ENCODE results near the gene LMF1. TPM values are rescaled to one million over a fixed set of nuclear protein-coding genes. Genes with fewer than 3 reads are reported as not detected.

LMF1 gene
- total RNA-seq, 1 donor from 2014 or later = 24.6 TPM

DNA sequence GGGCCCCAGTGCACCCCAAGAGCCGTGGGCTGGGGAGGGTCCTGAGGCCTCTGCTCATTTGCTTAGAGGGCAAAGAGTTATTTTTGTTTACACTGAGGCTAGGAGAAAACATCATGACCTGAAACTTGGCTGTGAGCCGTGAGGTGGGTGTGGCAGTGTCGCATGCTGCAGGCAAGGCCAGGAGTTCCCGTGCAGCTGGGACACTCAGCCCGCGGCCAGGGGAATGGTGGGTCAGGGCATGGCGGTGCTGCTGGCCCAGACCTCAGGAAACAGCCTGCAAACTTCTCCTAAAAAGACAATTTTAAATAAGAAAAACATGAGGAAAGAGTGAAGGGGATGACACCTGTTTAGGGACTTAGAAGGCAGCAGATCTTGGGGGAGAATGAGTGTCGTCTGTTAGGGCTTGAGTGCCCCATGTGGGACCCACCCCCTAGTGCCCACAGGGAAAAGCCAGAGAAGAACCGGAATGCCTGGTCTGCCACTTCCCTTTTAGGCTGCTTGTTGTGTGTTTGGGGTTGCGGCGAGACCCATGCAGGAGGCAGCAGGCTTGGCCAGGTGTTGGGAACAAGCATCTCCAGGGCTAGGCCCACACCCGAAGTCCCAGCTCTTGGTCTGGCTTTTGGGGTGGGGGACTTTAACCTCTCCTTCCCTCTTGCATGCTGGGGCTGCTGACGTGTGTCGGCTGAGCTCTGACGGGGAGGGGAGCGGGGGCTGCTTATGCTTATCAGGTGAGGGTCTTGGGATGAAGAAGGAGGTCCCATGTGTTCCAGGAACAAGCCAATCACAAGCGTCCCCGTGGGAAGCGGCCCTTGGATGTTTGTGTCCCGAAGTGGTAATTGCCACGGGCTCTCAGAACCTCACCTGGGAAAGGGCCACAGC lies 89.3 kb downstream of the LMF1 start:
- DNase-seq (ENCODE audit: low spot score) = no peak

DNA sequence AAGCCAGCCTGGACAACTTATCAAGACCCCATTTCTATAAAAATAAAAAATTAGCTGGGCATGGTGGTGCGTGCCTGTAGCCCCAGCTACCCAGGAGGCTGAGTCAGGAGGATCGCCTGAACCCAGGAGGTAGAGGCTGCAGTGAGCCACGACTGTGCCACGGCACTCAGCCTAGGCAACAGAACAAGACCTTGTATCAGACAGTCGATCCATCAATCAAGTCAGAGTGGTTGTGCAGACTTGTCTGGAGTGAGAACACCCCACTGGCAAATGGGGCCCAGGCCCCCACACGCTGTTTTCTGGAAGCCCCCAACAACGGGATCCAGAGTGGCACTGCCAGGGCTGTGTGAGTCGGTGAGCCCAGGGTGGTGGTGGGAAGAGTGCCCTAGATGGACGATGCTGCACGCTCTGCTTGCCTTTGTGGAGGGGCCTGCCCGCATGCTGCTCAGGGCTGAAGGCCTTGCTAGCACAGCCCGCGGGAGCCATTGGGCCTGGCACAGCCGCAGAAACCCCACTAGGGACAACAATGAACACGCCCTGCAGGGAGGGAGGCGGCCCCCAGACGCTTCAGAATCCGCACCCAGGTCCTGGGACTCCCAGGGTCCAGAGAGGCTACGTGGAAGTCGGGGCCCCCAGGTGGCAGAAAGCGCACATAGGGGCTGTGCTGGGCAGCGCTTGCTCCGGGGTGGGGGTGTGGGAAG lies 90.2 kb downstream of the LMF1 start:
- DNase-seq (ENCODE audit: low spot score) = no peak

- DNase-seq (ENCODE audit: low spot score) = no peak
Measured at GRCh38 chr16:879986-880385, 90.8 kb downstream of the LMF1 start.

- no peak for DNase-seq (ENCODE audit: low spot score)
Measured at GRCh38 chr16:879461-879861, 91.3 kb downstream of the LMF1 start.

GRCh38 chr16:878886-879285 lies 91.9 kb downstream of the LMF1 start:
- no peak for DNase-seq (ENCODE audit: low spot score)

DNA sequence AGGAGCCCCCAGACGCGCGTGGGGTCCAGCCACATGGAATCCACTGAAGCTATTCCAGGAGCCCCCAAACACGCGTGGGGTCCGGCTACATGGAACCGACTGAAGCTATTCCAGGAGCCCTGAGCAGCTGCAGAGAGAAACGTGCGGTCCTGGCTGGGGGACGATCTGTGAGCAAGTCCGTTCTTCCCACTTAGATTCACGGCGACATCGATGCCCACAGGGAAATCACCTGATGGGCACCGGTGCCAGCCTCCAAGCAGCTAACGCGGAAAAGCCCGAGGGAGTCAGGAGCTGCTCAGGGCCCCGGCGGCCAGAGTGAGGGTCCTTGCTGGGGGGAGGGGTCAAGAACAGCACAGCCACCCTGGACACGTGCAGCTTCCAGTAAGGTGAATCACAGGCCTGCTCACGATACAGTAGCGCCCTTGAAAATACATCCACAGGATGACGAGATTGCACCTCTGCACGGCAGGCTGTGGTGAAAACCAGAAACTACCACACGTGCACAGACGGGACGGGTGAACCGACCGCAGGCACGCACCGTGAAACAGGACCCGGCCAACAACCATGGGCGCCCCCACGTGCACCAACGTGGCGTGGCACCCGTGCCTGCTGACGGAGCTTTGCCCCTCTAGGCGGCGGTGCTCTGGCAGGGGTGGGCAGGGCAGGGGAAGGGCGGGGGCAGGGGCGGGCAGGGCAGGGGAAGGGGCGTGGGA lies 92.6 kb downstream of the LMF1 start:
- no peak for DNase-seq (ENCODE audit: low spot score)

GRCh38 chr16:877242-878071 lies 93.3 kb downstream of the LMF1 start:
- no peak for DNase-seq (ENCODE audit: low spot score)

DNA sequence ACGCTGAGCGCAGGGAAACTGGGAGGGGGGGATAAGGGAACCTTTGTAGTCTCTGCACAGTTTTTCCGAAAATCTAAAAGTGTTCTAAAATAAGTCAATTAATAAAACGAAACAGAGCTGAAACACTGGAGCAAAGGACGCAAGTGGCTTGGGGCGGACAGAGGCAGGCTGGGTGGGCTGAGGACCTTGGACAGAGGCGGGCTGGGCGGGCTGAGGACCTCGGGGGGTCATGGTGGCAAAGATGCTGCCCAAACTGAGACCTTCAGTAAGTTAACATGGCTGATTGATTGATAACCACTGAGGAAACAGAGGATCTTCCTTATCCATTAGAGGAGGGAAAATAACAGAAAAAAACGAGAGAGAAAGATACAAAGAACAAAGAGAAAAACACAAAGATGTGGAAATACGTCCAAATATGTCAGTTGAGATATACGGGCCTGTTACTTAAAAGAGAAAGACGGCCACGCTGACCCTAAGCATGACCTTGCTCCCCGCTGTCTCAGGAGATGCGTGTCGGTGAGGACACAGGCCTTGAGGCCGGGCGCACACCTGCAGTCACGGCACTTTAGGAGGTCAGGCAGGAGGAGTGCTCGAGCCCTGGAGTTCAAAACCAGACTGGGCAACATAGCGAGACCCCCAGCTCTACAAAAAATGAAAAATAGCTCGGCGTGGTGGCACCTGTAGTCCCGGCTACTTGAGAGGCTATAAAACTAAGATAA lies 94.1 kb downstream of the LMF1 start:
- no peak for DNase-seq (ENCODE audit: low spot score)

DNA sequence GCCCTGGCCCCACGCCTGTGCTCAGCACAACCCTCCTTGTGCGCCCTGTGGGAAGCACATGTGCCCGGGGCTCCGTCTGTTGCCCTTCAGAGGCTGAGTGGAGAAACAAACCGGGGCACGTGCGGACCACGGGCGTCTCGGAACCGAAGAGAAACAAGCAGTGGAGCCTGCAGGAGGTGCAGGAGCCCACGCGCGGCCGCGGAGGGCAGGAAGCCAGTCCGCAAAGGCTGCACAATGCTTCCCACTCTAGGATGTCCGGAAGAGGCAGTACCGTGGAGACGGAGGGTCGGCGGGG lies 94.8 kb downstream of the LMF1 start:
- DNase-seq (ENCODE audit: low spot score) = no peak

DNA sequence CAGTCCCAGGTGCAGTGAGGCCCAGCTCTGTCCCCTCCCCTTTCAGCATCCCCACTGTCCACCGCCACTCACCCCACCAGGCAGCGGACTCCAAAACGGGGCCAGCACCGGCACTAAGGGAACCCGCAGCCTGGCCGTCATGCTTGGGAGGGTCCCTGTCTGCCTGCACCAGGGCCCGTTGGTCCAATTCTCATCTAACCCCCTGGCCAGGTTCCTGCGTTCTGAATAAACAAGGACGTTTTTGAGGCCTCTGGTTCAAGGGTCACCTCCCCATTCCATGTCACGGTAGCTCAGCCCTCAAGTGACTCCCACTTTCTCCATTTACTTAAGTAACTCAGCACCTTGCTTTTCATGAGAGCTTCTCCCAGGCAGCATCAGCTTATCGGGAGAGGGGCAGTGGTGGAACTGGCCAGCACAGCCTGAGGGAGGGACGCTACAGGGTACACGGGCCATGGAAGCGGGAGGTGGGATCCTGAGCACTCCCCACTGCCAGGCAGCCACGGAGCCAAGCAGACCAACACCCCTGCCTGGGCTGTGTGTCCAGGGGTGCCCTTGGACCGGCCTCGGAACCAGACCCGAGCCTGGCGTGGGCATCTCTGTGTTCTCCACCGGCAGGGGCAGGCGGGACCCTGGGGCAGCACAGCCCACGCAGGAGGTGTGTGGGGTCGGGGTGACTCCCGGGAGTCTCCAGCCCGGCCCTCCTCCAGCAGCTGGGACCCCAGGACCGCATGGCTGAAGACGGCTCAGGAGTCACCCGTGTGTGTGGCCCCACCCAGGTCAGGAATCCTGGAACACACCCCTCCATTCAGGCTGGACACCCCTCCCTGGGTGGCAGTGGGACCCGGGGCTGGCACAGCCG lies 95.4 kb downstream of the LMF1 start:
- no peak for DNase-seq (ENCODE audit: low spot score)

DNA sequence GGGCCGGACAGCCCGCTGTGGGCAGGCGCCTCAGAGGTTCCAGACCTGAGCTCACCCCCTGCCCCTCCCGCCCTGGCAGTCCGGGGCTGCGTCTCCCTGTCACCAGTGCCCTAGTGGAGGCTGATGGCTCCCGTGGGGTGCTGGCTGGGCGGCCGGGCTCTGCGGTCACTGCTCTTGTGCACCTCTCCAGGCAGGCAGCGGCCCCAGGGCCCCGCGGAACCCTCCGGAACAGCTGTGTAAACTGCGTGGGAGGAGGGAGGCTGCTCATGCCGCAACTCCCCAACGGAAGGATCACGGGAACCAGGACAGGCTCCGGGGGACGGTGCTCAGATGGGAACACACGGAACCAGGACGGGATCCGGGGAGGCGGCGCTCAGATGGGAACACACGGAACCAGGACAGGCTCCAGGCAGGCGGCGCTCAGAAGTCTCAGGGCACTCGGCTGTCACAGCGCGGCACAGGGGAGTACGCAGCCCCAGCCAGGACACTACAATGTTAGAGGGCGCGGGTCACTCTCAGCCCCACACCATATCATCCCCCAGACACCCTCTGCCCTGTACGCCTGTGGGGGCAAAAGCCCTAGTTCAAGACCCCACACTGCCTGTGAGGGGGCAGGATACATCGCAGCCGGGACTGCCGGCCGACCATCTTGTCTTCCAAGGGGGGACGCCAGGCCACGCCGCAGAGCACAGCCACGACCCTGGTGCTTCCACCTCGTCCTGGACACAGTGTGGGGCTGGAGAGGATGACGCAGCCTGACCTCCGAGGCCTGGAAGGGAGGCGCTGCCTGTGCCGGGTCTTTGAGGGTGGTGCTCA lies 96.2 kb downstream of the LMF1 start:
- no peak for DNase-seq (ENCODE audit: low spot score)

- DNase-seq (ENCODE audit: low spot score) = no peak
Measured at GRCh38 chr16:873889-874288, 96.9 kb downstream of the LMF1 start.

- no peak for DNase-seq (ENCODE audit: low spot score)
Measured at GRCh38 chr16:873243-873661, 97.5 kb downstream of the LMF1 start.

DNA sequence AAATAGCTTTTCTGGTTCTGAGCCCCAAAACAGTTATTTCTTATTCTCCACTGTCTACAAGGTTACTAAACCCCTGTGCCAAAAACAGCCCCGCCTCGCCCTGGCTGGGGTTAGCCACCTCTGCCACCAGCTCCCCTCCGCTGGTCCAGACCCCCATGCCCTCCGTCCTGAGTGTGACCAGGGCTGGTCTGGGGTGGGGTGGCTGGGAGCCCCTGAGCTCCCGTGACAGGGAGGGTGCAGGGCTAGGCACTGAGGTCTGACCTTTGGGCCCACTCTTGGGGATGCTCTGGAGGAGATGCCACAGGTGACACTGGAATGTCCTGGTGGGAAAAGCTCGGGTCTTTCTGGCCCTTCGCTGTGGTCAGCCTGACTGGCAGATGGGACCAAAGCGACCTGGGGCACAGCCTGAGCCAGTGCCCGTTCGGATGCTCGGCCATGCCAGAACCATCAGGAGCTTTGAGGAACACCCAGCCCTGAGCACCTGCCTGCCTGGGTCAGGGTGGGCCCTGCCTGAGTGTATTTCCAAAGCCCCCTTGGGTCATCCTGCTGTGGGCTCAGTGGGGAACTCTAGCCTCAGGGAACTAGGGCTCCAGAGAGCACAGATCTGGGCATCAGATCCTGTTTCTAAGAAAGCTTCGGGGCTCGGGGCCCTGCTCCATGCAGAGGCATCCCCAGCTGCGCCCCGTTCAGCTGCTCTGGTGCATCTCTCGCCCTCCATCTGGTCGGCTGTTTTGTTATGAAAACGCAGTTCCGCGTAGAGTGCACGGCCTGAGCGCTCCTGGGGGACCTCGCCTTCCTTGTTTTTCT lies 98.1 kb downstream of the LMF1 start:
- DNase-seq (ENCODE audit: low spot score) = no peak

DNA sequence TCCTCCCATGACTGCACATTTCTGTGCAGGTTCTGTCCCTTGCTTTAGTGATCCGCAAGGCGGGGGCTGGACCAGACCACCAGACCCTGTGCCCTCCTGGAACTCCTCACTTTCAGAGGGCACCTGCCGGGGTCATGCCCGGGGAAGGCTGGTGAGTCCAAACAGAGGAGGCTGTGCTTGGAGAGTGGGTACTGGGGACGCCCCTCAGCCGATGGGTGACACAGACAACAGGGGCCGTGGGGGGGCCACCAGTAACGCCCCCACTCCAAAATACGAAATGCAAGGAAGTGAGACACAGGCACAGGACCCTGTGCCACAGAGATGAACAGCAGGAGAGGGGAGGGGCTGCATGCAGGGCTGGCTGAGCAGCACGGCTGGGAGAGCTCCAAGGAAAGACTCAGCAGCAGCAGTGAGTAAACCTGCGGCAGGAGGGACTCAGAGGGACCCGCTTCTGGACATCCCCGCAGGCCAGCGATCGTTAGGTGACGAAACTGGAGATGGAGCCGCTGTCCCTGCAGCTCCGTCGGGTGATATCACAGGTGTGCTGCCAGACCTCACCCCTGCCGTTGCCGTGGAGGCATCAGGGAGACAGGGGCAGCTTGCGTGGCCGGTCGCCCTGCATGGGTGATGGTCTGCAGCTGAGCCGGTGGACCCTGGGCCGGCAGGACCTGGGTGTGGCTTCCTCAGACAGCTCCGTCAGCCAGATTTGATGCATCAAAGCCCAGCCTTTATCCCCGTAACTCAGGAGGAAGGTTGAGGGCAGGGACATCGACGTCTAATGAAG lies 99.0 kb downstream of the LMF1 start:
- DNase-seq (ENCODE audit: low spot score) = no peak

DNA sequence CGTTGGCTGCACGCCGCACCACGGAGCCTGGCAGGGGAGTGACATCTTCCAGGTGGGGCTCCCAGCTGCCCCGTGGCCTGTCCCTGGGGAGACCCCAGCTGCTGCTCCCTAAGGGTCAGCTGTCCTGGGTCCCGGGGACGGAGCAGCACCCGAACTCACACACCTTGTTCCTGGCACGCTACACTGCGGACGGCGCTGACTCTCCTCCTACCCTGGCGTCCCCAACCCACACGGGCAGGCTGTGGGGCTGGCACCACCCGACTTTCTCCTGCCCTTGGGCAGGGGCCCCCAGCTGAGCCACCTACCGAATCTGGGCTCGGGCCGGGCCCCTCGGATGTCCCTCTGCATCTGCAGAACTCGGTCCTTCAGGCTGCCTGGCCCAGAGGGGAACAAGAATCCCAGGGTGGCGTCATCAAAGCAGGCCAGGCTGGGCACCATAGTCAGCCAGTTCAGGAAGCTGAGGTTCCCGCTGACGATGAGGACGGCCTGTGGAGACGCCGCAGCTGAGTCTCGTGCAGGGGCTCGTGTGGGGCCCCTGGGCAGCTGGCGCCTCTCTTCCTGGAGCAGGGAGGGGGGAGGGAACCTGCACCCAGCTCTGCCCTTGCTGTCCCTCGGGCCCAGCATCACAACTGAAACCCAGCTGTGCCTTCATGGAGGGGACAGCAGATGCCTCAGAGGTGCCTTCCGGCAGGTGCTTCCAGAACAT lies 99.8 kb downstream of the LMF1 start:
- DNase-seq (ENCODE audit: low spot score) = no peak
